ENCODE results near the gene IFIT1B.

Gene IFIT1B

GRCh38 chr10:89391907-89392756, 14.3 kb downstream of the IFIT1B start, which contains the start of gene IFIT1:
Gene IFIT1 (plus strand): TSS chr10:89392623. CDS start chr10:89392713, 90 bp downstream.
- Histone ChIP-seq H2AFZ (ENCODE audit: low read depth, low read length) (peak within 1 kb of the TSS; percentile 47; the same call in 1 of the 2 replicates), H3K4me2 (ENCODE audit: low read length) (peak within 1 kb of the TSS; percentile 83), H3K27ac (ENCODE audit: low read length) (no peak within 1 kb of the TSS)

GRCh38 chr10:89392974-89393373, 15.1 kb downstream of the IFIT1B start:
- TF ChIP-seq EZH2phosphoT487 (IDR thresholded peaks at IDR 0.05; ENCODE audit: low read depth) (no peak), CTCF (IDR thresholded peaks at IDR 0.05; ENCODE audit: low read depth, low read length) (no peak)
- Histone ChIP-seq H3K9ac (ENCODE audit: low read length) (no peak overlapping the region), H3K36me3 (replicated peaks; ENCODE audit: low read depth, low read length) (no peaks in the 10 kb centered on the region), H3K4me3 (ENCODE audit: low read length) (peak overlapping the region; percentile 72; the same call in 1 of the 2 replicates), H3K79me2 (ENCODE audit: low read length) (no peaks in the 10 kb centered on the region), H3K27me3 (ENCODE audit: low read depth, low read length) (no peaks in the 10 kb centered on the region), H4K20me1 (ENCODE audit: insufficient read depth, low read length) (no peaks in the 10 kb centered on the region), H3K4me1 (ENCODE audit: low read length) (peaks cover 12% of the 10 kb centered on the region), H2AFZ (ENCODE audit: low read depth, low read length) (no peak overlapping the region), H3K9me3 (ENCODE audit: insufficient read depth, low read length) (no peaks in the 10 kb centered on the region), H3K4me2 (ENCODE audit: low read length) (peak overlapping the region; percentile 83), H3K27ac (ENCODE audit: low read length) (no peak overlapping the region)

More at GRCh38 chr10:89391907-89392756, 14.3 kb downstream of the IFIT1B start, which contains the start of gene IFIT1:
- no peaks in the 10 kb centered on the region for H4K20me1 ChIP-seq (ENCODE audit: insufficient read depth, low read length)
- H3K9me3 ChIP-seq (ENCODE audit: insufficient read depth, low read length) = no peaks in the 10 kb centered on the region
- no peak for TF ChIP-seq CTCF (IDR thresholded peaks at IDR 0.05; ENCODE audit: low read depth, low read length)
- TF ChIP-seq EZH2phosphoT487 (IDR thresholded peaks at IDR 0.05; ENCODE audit: low read depth) = no peak
- H3K79me2 ChIP-seq (ENCODE audit: low read length) = no peaks in the 10 kb centered on the region
- H3K4me1 ChIP-seq (ENCODE audit: low read length) = peaks cover 12% of the 10 kb centered on the region
- H3K4me3 ChIP-seq (ENCODE audit: low read length) = peak within 1 kb of the TSS; percentile 72
- no peaks in the 10 kb centered on the region for H3K36me3 ChIP-seq (replicated peaks; ENCODE audit: low read depth, low read length)
- peak within 1 kb of the TSS; percentile 37; the same call in 1 of the 2 replicates for H3K9ac ChIP-seq (ENCODE audit: low read length)
- H3K27me3 ChIP-seq (ENCODE audit: low read depth, low read length) = no peaks in the 10 kb centered on the region

GRCh38 chr10:89393898-89394297, 16.0 kb downstream of the IFIT1B start:
- no peak overlapping the region for H3K27ac ChIP-seq (ENCODE audit: low read length)
- H4K20me1 ChIP-seq (ENCODE audit: insufficient read depth, low read length) = no peaks in the 10 kb centered on the region
- no peak overlapping the region for H3K9ac ChIP-seq (ENCODE audit: low read length)
- no peaks in the 10 kb centered on the region for H3K79me2 ChIP-seq (ENCODE audit: low read length)
- TF ChIP-seq EZH2phosphoT487 (IDR thresholded peaks at IDR 0.05; ENCODE audit: low read depth) = no peak
- no peak for TF ChIP-seq CTCF (IDR thresholded peaks at IDR 0.05; ENCODE audit: low read depth, low read length)
- H3K36me3 ChIP-seq (replicated peaks; ENCODE audit: low read depth, low read length) = no peaks in the 10 kb centered on the region
- no peak overlapping the region for H3K4me3 ChIP-seq (ENCODE audit: low read length)
- H2AFZ ChIP-seq (ENCODE audit: low read depth, low read length) = no peak overlapping the region
- H3K9me3 ChIP-seq (ENCODE audit: insufficient read depth, low read length) = no peaks in the 10 kb centered on the region
- peaks cover 12% of the 10 kb centered on the region for H3K4me1 ChIP-seq (ENCODE audit: low read length)
- H3K27me3 ChIP-seq (ENCODE audit: low read depth, low read length) = no peaks in the 10 kb centered on the region
- H3K4me2 ChIP-seq (ENCODE audit: low read length) = no peak overlapping the region

- H3K27me3 ChIP-seq (ENCODE audit: low read depth, low read length) = no peaks in the 10 kb centered on the region
- H3K9me3 ChIP-seq (ENCODE audit: insufficient read depth, low read length) = no peaks in the 10 kb centered on the region
- H3K27ac ChIP-seq (ENCODE audit: low read length) = no peak overlapping the region
- H3K4me1 ChIP-seq (ENCODE audit: low read length) = peaks cover 12% of the 10 kb centered on the region
- no peak for TF ChIP-seq EZH2phosphoT487 (IDR thresholded peaks at IDR 0.05; ENCODE audit: low read depth)
- H3K79me2 ChIP-seq (ENCODE audit: low read length) = no peaks in the 10 kb centered on the region
- no peak overlapping the region for H2AFZ ChIP-seq (ENCODE audit: low read depth, low read length)
- H3K9ac ChIP-seq (ENCODE audit: low read length) = no peak overlapping the region
- H3K4me2 ChIP-seq (ENCODE audit: low read length) = no peak overlapping the region
- no peaks in the 10 kb centered on the region for H4K20me1 ChIP-seq (ENCODE audit: insufficient read depth, low read length)
- H3K4me3 ChIP-seq (ENCODE audit: low read length) = no peak overlapping the region
- H3K36me3 ChIP-seq (replicated peaks; ENCODE audit: low read depth, low read length) = no peaks in the 10 kb centered on the region
These were observed 17.3 kb downstream of the IFIT1B start for GRCh38 chr10:89395141-89395540.
